Inferior parietal cortex (tissue), 1 donor: Measurements from ENCODE around the gene SAPCD1.

Experiments
- DNase-seq: peaks from one replicate; pipeline ENCODE4 v3.0.0-alpha.2; 2016; ENCODE audit errors: extremely low spot score

The SAPCD1 gene

DNA sequence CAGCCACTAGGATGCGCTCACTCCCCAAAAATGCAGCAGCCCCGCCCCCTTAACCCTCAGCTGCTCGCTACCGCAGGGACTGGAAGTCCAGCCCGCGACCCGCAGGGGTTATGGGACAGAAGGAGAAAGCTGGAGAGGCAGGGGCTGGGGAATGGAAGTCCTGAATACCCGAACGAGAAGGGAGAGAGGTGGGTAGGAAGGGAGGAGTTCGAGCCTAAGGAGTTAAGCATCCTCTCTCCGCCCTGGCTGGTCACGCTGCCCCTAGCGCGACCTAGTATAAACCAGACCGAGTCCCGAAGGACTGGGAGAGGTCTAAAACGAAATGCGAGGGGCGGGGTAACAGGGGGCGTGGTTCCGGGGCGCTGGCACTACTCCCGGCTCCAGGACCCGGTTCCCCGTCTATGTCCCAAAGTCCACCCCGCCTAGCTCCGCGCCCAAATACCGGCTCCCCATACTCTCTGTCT, 32.9 kb upstream of the SAPCD1 start:
- DNase-seq: peak; percentile 71

DNA sequence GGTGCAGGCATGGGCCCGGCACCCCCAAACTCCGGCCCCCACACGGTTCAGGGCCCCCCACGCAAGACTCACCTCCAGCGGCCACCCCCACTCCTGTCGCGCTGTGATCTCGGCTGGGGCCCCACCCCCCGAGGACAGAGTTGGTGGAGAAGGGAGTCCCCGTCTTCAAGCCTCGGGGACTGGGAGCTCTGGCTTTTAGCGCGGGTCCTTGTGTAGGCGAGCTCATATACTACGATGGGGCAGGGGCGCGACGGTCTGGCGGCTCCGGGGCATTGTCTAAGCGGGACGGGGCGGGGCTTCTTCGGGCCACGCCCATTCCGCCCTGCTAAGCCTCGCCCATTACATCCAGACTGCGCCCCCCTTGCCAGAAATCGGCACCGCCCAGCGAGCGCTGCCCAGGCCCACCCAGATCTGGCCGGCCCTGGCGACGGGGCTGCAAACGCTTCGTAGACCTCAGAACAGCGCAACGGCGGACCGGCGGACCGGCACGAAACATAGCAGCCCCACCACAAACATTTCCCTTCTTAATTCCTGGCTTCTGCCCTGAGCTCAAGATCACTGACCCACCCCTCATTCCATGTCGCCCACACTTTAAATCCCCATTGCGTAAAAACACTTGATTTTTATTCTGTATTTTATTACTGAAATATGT, 32.4 kb upstream of the SAPCD1 start:
- peak; percentile 58 for DNase-seq

DNA sequence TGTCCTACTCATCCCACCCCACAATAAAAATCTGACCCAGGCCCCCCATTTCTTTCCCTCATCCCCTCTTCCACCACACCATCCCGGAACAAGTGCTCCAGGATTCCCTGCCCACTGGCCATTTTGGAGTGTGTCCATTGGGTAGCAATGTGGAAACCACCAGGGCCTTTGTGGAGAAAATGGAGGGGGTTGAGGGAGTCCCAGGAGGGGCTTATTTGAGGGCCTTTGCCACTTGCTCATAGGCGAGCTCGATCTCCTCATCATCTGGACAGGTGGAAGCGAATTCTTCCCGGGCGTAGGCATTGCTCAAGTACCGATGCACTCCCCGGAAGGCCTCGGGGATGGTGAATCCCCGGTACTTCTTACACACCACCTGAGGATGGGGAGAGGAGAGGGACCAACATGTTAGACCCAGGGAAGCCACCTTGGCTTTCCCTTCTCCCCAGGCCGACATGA, 31.8 kb upstream of the SAPCD1 start:
- no peak for DNase-seq

DNA sequence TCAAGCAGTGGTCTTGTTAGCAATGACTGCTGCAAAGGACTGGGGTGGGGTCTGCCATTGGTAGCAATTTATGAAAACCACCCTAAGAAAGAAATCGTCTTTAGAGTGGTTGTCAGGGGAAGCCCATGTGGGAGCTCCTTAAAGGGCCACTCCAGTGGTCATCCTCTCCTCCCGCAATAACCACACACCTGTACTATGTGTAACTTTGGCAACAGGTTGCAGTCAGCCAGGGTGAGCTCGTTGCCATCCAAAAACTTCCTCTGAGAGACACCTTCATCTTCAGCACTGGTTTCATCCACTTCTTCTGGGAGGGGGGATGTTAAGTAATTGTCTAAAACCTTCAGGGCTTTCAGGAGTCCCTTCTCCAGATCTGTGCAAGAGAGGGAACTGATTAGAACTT, 30.4 kb upstream of the SAPCD1 start:
- DNase-seq: no peak

DNA sequence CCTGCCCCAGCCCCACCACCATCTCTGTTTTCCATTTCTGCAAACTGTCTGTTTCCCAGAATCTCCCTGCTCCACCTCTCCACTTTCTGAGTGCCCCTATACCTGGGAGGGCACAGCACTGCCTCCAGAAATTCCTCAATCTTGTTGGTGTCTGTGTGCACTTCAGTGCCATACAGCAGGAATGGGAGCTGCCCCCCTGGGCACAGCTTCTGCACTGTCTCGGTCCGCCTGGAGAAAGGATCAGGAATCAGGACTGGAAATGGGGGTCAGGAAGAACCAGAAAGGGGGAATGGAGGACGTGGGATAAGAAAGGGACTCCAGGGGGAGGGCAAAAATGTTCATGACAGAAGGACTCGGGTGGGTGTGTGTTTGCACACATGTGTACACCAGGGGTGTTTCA, 28.7 kb upstream of the SAPCD1 start:
- no peak for DNase-seq

DNA sequence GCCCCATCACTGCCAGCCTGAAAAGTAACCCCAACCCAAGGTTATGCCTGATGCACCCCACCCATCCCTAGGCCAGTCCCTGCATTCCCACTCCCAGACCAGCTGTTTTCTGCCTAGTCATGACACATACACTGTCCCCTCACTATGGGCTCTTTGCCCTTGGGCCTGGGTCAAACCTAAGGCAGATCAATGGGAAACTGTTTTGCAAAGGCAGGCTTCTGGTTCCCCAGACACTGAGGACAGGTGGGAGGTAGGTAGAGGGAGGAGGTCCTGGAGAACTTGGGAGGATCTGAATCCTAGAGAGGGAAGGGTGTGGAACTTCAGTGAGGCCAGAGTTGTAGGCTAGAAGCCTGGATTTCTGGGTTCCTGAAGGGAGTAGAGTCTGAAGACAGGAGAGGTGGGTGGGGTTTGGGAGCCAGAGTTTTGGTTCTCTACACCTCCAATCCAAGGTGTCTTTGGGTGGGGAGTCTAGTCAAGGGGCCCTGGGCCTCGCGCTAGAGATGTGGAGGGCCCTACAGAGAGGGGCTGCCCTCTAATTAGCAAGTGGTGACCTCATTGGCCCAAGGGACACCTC, 28.1 kb upstream of the SAPCD1 start:
- DNase-seq: no peak

DNA sequence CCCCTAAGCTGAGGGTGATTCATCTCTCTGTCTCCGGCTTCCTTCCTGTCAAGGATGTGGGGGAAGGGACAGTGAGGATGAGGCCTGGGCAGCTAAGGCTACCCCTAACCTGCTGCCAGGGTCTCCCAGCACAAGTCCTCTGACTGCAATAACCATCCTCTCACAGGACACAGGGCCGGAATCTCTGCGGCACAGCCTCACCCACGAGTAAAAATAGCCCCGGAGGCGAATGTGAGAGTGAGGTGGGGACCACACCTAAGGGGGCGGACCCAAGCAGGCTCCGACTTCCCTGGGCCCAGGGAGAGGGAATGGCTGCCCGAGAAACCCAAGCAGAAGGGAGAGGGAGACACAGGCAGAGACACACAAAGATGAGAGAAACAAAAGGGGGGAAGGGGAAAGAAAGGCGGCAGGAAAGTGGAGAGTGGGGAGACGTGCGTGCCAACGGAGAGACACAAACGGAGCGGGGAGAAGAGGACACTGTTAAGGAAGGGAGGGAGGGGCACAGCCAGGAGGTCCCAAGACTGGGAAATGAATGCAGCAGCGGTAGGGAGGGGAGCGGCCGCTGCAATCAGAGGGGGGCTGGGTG, 27.5 kb upstream of the SAPCD1 start:
- no peak for DNase-seq

DNA sequence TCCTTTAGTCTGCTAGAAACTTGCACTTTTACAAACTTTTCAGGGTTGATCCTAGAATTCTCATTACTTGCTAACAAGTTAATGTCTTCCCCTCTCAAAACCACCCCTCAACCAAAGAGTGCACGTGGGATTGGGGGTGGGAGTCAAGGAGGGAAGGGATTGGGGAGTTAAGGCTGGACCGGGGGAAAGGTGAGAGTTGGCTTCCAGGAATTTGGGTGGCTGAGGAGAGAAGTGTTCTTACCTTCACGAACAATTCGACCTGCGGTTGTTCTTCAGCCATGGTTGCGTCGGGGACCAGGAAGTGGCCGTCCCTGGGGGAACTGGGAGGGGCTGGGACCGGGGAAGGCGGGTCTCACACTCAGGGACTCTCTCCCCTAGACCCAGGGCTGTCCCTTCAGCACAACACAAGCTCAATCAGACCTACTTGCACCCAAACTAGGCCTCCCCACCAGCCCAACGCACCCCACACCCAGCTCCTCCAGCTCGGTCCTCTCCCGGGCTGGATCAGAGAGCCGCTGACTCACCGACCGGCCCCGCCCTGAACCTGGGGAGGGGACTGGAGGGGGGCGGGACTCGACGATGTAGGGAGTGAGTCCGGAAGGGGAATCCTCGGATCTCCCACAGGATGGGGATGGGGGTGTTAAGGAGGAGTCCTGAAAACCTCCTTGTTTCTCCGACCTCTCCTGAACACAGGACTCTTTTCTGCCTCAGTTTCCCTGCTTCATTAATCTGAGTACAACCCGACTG, 26.3 kb upstream of the SAPCD1 start, which contains the start of gene CLIC1:
Gene CLIC1, minus strand, starts transcription at position 510 of the 747 bp plus-strand sequence. Its CDS starts 230 bp downstream, at position 280.
- peak; percentile 42 for DNase-seq

DNA sequence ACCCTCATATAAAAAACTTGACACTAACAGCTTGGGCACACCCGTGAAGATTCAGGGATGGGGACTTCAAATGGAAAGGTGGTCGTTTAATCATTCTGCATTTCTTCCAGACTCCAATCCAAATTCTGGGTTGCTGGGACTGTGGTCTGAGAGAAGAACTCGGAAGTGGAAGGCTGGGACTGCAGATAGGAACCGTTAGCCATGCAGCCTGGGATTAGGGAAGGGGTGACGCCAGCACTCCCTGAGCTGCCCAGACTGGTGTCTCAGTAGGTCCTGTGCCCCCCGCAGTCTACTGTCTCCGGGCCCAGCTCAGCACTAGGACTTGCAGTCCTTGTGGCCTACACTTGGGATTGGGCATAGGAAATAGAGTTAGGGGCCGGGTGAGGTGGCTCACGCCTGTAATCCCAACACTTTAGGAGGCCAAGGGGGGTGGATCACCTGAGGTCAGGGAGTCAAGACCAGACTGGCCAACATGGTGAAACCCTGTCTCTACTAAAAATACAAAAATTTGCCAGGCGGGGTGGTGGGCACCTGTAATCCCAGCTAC, 25.6 kb upstream of the SAPCD1 start:
- DNase-seq: no peak

DNA sequence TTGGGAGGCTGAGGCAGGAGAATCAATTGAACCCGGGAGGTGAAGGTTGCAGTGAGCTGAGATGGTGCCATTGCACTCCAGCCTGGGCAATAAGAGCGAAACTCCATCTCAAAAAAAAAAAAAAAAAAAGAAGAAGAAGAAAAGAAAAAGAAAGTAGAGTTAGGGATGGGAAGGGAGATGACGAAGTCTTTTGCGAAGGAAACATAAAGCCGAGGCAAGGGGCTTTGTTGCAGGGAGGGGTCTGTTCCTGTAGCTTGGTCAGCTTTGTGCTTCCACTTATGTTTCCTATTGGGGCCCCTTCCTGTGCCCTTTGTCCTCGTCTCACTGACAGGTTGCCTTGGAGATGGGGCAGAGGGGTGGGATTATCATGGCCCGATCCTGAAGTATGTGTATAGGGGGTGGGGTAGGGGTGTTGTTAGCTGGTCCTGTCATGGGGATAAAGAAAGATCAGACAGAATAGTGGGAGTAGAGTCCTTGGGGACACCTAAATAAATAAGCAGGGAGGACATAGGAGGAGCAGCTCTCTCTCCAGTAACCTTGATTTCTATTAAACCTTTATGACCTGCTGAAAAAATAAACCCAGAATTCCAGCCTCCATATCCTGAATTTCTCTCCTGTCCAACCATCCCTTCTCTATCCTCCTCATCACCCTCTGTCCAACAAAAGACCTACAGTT, 25.0 kb upstream of the SAPCD1 start:
- no peak for DNase-seq

DNA sequence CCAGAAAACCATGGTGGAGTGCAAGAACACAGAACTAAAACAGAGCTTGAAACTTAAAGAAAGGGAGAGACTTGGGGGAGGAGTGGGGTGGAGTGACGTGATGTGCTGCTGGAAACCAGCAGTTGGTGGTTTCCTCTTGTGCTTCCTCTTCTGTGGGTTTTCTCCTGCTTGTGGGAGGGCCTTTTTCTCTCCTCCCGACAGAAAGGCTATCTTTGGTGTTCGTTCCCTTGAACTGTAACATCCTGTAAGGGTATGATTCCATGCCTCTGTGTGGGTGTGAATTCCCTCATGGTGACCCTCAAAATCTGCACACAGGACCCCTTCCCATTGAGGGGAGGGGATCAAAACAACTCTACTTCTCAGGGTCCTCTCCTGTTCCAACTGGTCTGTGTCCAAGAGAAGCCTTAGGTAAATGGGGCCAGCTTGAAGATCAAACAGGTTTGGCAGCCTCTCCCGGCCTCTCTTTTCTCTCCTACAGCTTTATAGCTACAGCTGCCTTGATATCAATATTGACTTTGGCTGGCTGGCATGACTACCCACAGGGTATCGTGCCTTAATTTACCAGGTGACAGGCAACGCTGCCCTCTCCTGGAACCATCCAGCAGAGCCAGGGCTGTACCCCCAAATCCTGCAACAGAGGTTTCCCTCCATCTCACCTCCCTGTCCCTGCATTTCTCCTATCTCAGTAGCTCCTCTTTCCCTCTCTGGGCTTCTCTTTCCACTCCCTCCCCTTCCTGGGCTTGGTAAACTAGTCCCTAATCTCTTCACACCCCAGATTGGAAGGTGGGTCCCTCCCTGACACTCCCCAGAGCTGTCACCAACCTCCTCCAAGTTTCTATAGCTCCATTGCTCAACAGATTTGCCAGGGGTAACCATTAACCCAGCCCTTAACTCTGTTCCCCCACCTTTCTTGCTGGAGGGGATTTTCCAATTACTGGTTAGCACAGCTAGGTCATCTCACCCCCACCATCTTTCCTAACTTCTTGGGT, 24.2 kb upstream of the SAPCD1 start:
- peak; percentile 45 for DNase-seq

DNA sequence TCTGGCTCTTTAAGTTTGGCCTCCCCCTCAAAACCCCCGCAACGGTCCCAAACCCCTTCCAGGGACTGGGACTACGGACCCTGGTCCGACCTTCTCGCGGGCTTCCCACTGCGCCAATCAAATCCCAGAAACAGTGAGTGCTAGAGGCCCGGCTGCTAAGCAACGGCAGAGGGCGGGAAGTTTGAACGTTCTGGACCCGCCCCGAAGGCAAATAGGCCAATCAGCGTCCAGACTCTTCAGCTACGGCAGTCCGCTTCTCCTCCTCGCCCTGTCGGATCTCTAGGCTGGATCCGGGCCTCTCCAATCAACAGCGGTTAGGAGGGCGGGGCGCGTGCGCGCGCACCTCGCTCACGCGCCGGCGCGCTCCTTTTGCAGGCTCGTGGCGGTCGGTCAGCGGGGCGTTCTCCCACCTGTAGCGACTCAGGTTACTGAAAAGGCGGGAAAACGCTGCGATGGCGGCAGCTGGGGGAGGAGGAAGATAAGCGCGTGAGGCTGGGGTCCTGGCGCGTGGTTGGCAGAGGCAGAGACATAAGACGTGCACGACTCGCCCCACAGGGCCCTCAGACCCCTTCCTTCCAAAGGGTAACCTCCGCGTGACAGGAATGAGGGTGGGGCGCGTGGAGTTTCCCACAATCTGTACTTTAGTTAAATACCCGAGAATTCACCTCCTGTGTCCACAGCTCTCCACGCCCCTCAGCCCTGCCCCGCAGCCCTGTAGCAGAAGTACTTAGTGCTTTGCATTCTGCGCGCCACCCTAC, 22.6 kb upstream of the SAPCD1 start, which contains the start of gene MSH5:
Gene MSH5, plus strand, starts transcription at position 367 of the 758 bp plus-strand sequence. CDS start 462 bp downstream, outside the sequence.
- DNase-seq: peak; percentile 100

DNA sequence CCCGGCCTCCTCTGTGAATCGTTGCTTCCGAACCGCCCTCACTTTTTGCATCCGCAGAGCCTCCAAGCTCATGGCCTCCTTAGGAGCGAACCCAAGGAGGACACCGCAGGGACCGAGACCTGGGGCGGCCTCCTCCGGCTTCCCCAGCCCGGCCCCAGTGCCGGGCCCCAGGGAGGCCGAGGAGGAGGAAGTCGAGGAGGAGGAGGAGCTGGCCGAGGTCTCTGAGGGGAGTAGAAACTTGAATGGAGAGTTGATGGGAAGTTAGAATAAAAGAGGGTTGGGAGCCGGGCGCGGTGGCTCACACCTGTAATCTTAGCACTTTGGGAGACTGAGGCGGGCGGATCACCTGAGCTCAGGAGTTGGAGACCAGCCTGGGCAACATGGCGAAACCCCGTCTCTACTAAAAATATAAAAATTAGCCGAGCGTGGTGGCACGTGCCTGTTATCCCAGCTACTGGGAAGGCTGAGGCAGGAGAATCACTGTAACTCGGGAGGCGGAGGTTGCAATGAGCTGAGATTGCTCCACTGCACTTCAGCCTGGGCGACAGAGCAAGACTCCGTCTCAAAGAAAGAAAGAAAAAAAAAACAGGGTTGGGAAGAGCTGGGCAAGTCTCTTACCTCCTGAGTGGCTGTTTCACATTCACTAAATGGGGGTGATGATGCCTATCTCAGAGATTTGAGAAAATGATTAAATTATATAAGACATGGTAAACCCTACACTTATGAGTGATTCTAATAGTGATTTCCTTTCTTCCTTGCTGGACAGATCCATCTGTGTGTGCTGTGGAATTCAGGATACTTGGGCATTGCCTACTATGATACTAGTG, 21.8 kb upstream of the SAPCD1 start:
- no peak for DNase-seq

DNA sequence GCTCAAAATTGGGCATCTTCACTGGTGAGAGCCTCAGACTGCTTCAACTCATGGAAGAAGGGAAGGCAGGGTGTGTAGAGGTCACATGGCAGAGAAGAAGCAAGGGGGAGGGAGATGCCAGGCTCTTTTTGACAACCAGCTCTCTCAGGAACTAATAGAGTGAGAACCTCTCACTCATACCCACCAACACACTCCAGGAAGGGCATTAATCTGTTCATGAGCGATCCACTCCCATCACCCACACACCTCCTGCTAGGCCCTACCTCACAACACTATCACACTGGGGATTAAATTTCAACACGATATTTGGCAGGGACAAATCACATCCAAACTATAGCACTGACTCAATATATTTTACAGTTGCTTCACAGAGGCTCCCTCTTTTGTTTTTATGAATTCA, 20.6 kb upstream of the SAPCD1 start:
- no peak for DNase-seq

DNA sequence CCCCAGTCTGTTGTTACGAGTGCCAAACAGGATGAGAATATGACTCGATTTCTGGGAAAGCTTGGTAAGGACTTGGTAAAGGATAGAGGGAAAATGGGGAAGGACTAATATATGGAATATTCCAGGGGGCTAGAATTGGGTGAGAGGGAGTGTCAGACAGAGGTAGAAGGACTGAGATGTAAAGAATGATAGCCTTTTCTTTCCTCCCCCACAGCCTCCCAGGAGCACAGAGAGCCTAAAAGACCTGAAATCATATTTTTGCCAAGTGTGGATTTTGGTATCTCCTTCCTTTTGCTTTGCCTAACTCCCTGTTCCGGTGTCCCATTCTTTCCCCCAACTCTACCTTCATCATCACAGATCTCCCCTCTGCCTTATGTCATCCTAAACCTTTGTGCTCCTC, 19.6 kb upstream of the SAPCD1 start:
- no peak for DNase-seq

DNA sequence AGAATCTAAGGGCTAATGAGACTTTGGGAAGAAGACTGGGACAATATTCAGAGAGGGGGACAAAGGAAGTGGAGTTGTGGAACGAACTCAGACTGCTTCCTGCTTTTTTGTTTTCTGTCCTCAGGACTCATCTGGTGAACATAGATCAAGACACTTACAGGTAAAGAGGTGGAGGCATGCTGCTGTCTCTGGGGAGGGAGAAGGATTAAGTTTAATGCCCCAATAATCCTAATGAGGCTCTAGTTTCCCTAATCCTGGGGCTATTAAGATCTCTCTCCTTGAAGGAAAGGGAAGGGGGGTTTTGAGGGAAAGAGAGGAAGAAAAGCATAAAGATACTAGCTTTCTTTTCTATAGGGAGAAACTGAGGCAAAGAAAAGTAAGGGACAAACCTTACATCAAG, 18.0 kb upstream of the SAPCD1 start:
- DNase-seq: no peak

DNA sequence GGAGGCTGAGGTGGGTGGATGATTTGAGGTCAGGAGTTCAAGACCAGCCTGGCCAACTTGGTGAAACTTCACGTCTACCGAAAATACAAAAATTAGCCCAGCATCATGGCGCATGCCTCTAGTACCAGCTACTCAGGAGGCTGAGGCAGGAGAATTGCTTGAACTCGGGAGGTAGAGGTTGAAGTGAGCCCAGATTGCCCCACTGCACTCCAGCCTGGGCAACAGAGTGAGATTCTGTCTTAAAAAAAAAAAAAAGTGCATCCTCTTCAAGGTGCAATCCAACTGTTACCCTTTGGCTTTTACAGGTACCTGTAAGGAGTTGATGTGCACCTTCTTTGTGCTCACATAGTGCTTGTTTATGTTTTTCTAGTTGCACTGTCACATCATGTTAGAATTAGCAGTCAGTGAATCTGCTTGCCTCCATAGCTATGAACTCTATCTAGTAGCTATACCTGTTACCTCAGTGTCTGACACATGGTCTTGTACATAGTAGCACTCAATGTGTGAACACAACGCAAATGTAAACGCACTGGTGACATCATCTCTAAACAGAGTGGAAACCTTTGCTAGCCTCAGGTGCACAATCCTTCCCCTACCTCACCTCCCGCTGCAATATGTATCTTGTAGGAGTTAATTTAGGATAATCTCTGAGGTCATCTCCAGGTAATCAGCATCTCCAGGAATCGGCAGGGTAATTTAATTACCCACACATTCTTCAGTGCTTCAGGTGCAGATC, 13.0 kb upstream of the SAPCD1 start:
- DNase-seq: no peak
